HG03439 (cell line): Measurements from ENCODE around the gene GNB1L.

Experiments used
- ATAC-seq: cut with Tn5 transposase; IDR thresholded peaks from one replicate; pipeline ENCODE4 v1.9.1; 2021; ENCODE audit warnings: mild to moderate bottlenecking, moderate library complexity; ENCODE audit not compliant: unreplicated experiment

Gene GNB1L

DNA sequence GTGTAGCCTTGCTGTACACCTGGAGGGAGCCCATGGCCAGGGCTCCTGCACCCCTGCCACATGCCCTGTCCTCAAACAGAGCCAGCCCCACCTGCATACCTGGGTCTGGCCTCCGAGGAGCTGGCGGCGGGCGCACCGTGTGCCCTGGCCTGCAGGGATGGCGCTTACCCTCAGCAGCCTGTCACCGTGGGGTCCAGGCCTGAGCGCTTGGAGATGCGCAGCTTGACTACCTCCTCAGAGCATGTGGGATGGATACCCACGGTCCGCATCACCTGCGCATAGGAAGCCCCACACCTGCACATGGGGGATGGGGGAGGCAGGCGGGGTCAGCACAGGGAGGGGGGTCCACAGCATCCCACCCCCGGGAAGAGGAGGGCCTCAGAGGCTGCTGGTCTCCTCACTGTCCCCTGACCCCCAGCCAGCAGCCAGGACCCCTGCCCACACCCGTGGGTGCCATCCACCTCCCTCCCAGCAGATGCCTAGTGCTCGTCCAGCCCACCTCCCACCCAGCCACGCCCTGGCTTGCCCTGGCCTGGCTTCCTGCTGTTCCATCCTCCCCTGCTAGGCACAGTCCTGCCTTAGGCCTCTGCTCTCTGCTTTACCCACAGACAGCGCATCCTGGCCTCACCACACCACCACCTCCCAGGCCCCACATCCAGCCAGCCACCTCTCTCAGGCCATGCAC is 22.4 kb upstream of the GNB1L start:
- no peak for ATAC-seq

DNA sequence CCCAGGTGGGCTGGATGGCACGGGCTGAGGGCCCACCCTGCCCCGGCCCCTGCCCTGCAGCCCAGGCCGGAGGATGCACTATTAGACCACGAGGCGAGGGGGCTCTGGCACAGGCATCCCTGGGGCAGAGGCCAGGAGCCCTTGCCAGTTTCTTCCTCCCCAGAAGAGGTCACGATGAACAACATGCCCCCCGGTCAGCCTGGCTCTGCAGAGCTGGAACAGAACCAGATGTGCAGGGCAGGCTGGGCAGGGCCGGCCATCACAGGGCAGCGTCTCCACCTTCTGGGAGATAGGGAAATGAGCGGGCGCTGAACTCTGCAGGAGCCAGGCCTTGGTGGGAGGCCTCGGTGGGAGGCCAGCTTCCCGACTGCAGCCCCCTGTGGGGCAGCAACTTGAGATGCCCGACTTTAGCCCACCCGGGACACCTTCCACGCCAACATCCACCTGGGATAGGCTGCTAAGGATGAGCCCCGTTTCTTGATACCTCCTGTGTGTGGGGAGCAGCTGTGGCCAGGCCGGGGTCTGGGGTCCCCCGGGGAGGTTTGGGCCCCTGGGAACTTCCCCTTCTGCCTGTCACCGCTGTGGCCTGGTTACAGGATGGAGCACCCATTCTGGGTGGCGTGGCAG is 21.8 kb upstream of the GNB1L start:
- ATAC-seq: no peak

DNA sequence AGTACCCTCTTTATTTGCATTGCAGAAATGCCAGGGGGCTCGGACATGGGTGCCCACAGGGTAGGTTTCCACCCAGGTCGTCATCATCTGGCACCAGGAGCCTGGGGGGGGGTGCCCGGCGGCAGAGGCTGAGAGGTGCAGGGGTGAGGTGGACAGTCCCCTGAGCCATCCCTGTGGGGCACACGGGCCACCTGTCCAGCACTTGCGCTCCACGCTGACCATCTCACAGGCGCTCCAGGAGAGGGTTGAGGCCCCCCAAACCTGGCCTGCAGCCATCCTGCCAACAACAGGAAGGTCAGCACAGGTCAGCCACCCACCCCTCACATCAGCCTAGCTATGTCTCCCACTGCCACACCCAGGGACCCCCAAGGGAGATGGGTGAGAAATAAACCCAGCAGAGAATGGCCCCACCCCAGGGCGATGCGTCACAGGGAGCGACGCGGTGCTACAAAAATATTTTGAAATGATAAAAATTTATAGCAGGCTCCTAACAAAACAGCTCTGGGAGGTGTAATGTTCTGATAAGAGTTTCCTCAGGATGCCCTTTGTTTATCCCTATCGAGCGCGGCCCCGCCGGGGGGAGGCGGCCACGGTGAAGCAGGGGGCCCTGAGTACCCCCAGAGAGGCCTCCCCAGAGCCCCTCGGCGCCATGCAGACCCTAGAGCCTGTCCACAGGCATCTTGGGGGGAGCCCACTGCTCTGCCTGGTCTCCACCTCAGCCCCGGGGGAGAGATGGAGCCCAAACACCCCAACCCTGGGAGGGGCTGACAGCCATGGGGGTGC is 21.0 kb upstream of the GNB1L start:
- ATAC-seq: no peak

DNA sequence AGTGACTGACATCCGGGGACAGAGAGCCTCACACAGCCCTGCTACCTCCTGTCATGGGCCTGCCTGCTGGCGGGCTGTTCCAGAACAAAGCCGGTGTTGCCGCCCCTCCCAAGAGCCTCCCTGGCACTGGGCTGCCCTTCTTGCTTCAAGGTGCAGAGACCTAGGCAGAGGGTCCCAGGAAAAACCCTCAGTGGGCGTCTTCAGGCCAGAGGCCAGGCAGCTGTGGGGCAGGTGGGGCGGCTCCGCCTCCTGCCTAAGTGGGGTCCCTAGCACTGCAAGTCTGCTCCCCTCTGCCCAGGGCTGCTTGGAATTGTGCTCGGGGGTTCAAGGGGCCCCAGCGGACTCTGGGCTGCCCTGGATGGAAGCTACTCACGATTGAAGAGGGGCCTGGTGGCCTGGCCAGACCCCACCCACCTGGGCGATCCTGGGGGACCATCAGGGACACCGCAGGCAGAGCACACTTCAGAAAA is 20.4 kb upstream of the GNB1L start:
- ATAC-seq: no peak

DNA sequence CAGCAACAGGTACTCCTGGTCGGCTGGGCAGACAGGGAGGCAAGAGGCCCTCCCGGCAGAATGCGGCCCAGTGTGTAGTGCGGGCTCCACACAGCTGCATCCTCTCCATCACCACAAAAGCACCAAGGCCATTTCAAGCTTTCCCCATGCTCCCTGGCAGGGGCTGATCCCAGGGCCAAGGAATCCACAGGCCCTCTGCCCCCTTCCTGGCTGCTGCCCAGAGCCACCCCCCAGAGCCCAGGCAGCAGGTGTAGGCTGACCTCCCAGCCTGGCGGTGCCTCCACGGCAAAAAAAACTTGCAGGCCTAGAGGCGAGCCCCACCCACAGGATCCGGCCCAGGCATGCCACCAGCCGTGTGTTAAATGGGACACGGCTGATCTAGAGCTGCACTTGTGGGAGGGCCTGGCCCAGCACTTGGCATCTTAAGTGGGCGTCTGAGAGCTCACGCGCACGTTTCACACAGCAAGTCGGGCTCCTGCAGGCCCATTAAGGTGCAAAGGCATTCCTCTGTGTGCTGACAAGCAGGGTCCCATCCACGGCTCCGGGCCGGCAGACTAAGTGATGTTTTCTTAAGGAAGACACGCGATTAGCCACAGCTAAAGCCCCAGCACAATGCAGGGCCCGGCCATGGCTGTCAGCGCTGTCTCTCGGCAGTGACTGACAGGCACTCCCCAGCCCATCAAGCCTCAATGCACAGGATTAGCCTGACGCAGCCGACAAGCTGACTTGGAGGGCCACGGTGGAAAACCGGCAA is 19.8 kb upstream of the GNB1L start:
- no peak for ATAC-seq

DNA sequence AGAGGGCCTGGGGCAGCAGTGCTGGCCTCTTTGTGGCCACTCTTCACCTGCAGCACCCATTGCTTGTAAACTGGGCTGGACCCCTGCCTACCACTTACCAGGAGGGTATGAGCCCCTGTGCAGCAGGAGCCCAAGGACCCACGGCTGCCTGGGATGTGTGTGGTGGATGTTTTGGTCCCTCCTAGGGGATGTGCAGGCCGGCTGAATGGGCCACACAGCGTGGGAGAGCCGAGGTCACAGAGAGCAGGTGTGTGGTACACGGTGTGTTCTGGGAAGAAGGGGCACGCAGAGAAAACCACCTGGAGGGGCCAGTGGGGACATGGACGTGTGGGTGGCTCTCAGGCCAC is 19.3 kb upstream of the GNB1L start:
- ATAC-seq: no peak

DNA sequence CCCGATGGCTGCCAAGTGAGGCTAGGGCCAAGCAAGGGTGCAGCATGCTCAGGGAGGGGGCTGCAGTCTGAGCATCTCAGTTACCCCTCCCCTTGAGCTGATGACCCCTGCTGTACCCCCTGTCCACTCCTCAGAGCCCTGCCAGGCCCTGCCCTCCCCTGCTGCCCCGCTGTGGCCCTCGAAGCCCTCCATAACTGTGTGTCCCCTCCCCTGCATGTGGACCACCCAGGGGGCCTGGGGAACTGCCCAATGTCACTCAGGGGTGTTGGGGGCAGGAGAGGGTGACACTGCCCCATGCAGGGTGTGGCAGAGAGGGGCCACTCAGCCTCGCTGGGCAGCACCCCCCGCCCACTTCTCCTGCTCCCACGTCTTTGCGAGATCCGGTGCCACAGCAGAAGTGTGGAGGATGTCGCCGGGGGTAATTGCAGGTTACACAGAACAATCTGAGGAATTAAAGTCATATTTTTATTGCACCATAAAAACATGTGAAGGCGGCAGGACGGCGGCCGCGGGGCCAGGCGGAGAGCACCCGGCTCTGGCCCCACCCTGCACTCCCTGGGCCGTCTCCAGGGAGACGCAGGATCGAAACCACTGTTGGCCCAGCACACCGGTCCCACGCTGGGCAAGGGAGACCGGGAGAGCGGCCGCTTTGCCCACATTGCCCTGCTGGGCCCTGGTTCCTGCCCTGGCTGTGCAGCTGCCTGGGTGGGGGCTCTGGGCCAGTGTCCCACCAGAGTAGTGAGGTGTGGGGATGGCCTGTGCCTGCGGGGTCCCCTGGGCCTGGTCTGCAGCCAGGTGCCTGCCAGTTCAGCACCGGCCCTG is 18.7 kb upstream of the GNB1L start:
- no peak for ATAC-seq

DNA sequence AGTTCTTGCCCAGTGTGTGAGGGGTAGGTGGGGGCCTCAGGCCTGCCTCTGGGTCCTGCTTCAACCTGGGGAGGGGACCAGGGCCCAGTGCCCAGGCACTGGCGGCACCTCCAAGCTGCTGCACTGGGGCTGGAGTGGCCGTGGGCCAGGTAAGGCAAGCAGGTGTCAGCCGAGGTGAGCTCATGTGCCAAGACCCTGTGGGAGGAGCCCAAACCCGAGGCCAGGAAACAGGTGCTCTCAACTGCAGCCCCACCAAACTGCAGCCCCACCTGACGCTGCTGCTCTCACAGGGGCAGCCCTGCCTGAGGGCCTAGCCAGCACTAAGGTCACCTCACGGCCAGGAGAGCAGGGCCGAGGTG is 18.1 kb upstream of the GNB1L start:
- no peak for ATAC-seq

DNA sequence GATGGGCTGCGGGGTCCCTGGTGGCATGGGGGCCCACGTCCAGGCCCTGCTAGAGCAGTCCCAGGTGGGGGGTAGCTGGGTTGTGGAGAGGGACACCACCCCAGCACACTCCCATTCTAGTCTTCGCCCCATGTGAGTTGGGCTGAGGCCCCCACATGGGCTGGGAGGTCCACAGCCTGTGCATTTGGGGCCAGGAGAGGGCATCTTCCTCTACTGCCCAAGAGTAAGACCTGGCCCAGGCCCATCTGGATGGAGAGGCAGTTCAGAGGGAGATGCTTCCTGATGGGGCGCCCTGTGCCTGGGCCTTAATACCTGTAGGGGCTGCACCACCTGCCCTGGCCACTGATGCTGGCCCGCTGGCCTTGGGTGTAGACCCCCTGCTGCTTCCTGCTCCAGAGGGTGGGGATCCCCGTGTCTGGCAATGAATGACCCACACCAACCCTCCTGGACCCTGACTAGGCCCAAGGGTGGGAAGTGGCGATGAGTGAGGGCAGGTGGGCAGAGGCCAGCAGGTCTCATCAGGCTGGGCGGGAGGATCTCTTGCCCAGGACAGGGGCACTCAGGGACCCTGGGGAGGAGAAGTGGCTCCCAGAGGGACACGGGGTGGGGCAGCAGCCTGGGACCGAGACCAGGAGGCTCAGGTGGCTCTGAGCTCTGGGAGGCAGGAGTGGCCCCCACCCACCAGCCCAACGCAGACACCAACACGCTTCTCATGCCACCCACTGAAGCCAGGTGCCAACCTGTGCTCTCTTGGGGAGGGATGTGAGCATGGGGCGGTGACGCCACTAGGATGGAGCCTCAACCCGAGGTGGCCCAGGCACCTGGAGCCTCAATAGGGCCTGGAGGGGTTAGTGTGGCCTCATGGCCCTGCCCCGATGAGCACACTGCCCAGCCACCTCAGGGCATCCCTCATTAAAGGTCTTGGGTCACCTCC is 17.4 kb upstream of the GNB1L start:
- ATAC-seq: no peak

DNA sequence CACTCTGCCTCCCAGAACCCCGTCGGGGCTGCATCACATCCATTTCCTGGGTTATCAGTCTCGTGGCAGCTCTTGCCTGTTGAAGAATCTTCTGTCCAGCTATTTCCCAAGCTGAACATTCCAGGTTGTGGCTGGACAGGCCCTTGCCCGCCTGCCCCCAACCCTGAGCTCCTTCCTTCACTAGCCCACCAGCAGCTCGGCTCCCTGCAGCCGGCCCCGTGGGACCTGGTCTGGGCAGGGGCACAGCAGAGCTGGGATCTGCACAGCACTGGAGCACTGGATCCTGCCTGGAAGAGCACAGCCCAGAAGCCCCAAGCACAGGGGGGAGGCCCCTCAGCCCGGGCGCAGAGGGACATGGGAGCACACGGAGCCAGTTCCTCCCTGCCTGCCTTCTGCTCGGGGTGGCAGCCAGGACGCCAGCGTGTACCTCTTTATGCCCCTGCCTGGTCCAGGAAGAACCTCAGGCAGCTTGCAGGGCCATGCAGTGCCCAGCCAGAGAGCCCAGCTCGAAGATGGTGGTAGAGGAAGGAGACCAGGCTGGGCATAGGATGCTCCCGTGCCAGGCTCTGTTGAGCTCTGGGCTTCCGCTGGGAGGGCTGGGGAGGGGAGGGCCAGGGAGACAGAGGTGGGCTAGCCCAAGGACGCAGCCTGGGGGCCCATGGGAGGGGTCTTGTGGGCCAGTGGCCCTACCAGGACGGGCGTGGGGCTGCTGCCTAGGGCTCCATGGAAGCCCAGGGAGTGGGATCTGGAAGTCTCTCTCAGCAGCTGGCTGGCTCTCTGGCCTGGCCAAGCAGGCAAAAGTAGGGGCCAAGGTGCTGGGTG is 16.6 kb upstream of the GNB1L start:
- no peak for ATAC-seq

DNA sequence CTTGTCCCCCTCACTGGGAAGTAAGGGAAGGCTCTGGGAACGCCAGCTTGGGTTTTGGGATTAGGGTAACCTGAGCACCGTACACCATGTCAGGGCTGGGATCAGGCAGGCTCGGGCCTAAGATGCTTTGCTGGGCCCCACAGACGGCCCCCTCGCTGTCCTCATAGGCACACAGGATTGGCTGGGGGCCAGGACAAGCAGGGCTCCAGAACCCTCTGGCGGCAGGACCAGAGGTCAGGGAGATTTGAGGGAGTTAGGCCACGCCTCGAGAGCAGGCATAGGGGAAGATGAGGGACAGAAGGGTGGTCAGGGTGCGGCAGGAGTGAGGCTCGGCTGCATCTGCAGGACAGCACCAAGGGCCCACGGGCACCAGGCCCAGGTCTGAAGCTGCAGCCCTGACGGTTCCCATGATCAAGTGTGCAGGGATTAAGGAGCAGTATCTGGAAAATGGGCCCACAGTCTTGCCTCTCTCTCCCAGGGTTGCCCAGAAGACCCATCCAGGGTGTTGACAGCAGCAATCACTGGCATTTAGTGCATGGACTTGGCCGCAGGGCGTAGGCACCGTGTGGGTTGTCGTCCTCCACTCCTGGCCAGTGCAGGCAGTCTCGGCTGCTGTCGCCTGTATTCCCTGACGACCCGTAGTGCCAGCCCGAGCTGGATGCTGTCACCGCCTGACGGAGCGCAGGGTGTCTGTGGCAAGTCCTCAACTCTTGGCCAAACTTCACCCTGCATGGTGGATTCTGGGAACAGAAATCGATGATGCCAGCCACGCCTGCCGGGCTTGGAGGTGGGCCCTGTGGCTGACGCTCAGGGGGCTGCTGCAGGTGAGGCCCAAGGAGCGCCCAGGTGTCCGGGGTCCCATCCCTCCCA is 15.7 kb upstream of the GNB1L start:
- ATAC-seq: no peak

DNA sequence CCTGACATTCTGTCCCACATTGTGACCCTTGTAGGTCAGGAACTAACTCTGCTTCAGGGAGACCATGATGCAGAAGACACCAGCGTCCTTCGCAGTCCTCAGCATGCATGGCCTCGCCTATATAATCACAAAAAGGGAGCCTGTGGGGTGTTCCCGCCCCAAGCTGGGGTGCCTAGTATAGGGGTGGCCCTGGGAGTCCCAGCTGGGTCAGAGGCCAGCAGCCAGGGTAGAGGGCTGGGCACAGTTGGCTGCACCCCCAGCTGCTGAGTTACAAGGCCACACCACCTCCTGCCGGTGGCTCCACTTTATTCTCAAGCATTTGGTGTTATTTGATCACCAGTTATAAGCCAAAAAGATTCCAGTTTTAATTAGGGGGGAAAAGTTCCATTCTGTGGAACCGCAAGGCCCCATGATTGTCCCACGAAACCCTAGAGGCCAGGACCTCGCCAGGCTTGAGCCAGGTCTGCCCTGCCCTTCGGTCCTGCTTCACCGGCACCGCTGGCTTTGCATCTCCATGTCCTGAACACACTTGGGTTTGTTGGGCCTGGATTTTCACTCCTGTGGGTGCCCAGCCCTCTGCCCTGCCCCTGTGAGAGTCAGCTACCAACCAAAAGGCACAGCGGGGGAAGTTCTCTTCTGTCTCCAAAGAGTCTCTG is 15.0 kb upstream of the GNB1L start:
- no peak for ATAC-seq

DNA sequence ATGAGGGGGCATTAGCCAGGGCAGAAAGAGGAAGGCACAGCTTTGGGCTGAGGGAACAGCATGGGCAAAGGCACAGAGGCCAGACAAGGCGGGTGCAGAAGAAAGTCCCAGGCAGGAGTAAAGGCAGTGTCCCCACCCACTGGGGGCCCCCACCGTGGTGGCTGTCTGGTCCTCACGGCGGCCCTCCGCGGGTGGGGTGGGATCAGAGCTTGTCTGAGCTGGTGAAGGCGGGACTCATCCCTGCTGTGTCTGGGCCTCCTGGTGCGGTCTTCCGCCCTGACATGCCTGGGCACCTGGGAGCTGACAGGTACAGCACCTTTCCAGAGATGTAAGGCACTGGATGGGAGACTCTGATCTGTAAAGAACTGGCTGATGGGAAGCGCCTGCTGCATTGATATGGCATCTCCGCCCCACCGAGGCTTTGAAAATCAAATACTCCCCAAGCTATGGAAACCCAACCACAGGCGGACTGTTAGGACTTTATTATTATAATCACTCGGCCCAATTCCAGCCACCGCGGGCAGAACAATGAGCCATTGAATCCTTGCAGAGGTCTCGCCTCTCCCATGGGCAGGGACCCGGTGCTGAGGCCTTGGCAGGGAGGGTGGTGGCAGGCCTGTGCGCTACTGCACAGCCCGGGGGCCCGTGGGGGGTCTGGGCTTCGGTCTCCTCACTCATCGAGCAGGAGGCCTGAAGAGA is 14.2 kb upstream of the GNB1L start:
- ATAC-seq: no peak

DNA sequence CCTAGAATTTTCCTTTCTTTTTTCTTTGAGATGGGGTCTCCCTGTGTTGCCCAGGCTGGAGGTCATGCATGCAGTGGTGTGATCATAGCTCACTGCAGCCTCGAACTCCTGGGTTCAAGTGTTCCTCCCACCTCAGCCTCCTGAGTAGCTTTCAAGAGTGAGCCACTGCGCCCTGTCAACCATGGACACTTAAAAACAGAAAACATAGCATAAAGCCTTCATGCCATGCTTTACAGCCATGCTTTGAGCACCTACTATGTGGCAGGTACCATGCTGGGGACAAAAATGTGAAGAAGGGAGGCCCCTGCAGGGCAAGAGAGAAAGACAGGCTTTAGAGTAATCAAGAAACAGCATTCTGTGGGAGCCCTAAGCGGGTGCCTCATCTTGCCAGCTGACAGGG is 13.7 kb upstream of the GNB1L start:
- ATAC-seq: no peak

DNA sequence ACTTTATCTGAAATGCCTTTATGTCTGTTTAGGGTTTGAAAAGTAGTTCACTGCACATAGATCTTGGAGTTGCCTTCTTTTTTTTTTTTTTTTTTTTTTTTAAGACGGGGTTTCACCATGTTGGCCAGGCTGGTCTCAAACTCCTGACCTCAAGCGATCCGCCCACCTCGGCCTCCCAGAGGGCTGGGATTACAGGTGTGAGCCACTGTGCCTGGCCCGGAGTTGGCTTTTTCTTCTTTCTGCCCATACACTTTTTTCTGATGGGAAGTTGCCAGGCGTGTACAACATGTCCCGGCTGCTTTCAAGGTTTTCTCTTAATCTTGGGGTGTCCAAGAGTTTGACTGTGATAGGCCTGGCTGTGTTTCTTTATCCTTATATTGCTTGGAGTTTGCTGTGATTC is 12.9 kb upstream of the GNB1L start:
- ATAC-seq: no peak

DNA sequence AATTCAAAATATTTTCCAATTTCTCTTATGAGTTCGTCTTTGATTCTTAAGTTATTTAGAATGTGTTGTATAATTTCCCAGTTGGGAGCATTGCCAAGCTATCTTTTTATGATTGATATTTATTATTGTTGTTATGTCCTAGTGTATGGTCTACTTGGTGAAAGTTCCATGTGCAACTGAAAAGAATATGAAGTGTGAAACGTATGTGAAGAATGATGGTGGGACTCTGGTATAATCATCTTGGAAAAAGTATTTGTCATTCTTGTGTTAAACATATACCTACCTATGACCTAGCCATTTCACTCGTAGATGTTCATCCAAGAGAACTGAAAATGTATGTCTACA is 12.0 kb upstream of the GNB1L start:
- no peak for ATAC-seq
